ENCODE data around the gene PLCL1.

DNA sequence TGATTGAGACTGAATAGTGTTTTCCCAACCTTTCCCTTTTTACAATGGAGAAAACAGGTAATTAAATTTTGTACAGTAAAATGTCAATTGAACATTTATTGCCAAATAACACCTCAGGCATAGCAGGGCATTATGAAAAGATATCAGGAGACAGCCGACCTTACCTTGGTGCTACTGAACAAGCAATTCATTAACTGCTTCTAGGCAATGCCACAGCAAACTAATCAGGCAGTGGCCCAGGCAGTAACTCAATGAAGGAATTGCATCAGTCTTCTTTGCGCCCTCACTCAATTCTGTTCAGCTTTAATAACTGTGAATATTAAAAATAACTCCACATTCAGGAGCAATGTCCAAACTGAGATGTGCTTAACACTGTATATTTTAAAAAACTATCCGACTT is 6.1 kb downstream of the PLCL1 start:
- TF ChIP-seq POLR2AphosphoS5 (IDR thresholded peaks at IDR 0.05) = no peak
- TF ChIP-seq, protein P1, sequence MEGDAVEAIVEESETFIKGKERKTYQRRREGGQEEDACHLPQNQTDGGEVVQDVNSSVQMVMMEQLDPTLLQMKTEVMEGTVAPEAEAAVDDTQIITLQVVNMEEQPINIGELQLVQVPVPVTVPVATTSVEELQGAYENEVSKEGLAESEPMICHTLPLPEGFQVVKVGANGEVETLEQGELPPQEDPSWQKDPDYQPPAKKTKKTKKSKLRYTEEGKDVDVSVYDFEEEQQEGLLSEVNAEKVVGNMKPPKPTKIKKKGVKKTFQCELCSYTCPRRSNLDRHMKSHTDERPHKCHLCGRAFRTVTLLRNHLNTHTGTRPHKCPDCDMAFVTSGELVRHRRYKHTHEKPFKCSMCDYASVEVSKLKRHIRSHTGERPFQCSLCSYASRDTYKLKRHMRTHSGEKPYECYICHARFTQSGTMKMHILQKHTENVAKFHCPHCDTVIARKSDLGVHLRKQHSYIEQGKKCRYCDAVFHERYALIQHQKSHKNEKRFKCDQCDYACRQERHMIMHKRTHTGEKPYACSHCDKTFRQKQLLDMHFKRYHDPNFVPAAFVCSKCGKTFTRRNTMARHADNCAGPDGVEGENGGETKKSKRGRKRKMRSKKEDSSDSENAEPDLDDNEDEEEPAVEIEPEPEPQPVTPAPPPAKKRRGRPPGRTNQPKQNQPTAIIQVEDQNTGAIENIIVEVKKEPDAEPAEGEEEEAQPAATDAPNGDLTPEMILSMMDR (IDR thresholded peaks at IDR 0.05) = no peak
